Lung (tissue), 12 donors: ENCODE results near the gene PSD2. TPM values are rescaled to one million over a fixed set of nuclear protein-coding genes. Genes with fewer than 3 reads are reported as not detected.

Source experiments
- ATAC-seq: fragments of 200-7000 bp; cut with Tn5 transposase; one replicate; pipeline ENCODE4 v1.9.1; 2020; ENCODE audit warnings: moderate number of reproducible peaks; ENCODE audit not compliant: insufficient read depth, low FRiP score
- DNase-seq, 3 donors: peaks; one replicate each; pipeline ENCODE4 v3.0.0-alpha.2; 2013 to 2017
- H3K27ac ChIP-seq, 2 donors: one replicate each; pipeline ENCODE4 v1.5.1; 2013; ENCODE audit warnings: mild to moderate bottlenecking in 2 of 2, moderate library complexity in 2 of 2, control low read depth in 1 of 2, inconsistent platforms in 1 of 2, low read depth in 1 of 2, low read length in 1 of 2
- H3K27me3 ChIP-seq, 3 donors: one replicate each; pipeline ENCODE4 v1.5.1; 2013; ENCODE audit warnings: low read length in 2 of 3; ENCODE audit not compliant: control insufficient read depth in 3 of 3, insufficient read depth in 3 of 3
- H3K36me3 ChIP-seq, 4 donors: one replicate each; pipeline ENCODE4 v1.5.1; 2013; ENCODE audit warnings: low read length in 4 of 4, mild to moderate bottlenecking in 1 of 4, moderate library complexity in 1 of 4; ENCODE audit not compliant: control insufficient read depth in 4 of 4, insufficient read depth in 4 of 4
- H3K4me1 ChIP-seq, 5 donors: one replicate each; pipeline ENCODE4 v1.5.1; 2013; ENCODE audit warnings: low read length in 5 of 5, mild to moderate bottlenecking in 2 of 5, moderate library complexity in 1 of 5; ENCODE audit not compliant: control insufficient read depth in 5 of 5, insufficient read depth in 5 of 5
- H3K4me3 ChIP-seq: one replicate; pipeline ENCODE4 v1.5.1; 2013; ENCODE audit warnings: mild to moderate bottlenecking, control low read depth, moderate library complexity
- H3K9ac ChIP-seq, 2 donors: one replicate each; pipeline ENCODE4 v1.5.1; 2013; ENCODE audit warnings: low read length in 2 of 2, control low read depth in 1 of 2; ENCODE audit not compliant: insufficient read depth in 1 of 2
- H3K9me3 ChIP-seq, 4 donors: one replicate each; pipeline ENCODE4 v1.5.1; 2013; ENCODE audit warnings: low read length in 3 of 4, mild to moderate bottlenecking in 1 of 4, moderate library complexity in 1 of 4; ENCODE audit not compliant: control insufficient read depth in 4 of 4, insufficient read depth in 3 of 4
- CTCF ChIP-seq: IDR thresholded peaks from 2 replicates; pipeline ENCODE4 v1.5.1; 2012; ENCODE audit warnings: mild to moderate bottlenecking; ENCODE audit errors: control extremely low read depth, extremely low read depth
- WGBS, 2 donors: extraction: QIAGEN DNeasy Blood & Tissue Kit; methylation state at CpG; one replicate each; pipeline ENCODE4 v1.1.7; 2013; 5-methylcytosine and 5-hydroxymethylcytosine counted together
- polyA plus RNA-seq, 2 donors: library from polyadenylated mRNA; stranded (reverse); fragments of 200-250 nt; gene quantifications; one replicate each; pipeline ENCODE4 v1.2.1, GENCODE V29; 2013
- total RNA-seq, 2 donors: library from RNA; depleted of rRNA in 1 of 2; stranded (reverse); fragments of >200 nt in 1 of 2; gene quantifications; one replicate each; pipeline ENCODE4 v1.2.1, GENCODE V29; 2014 to 2021
- donor health status: control.
- donor health status: control.
- donor health status: Bipolar disorder and iron deficiency.
- donor health status: healthy.
- donor health status: DM: yes; HTN: yes; CAD: no.

Gene PSD2
- total and polyA plus RNA-seq, 4 donors: 0.01 to 0.20 (median 0.05) TPM

GRCh38 chr5:139852696-139853095, 57.1 kb downstream of the PSD2 start:
- ATAC-seq (no peak), DNase-seq (no peak)
- TF ChIP-seq CTCF: no peak
- H3K9me3 ChIP-seq: peaks cover 0 to 3% (median 0%) of the 10 kb centered on the region in 4 donors
- 95 to 97% methylated on average over 8 of the region's 8 CpGs for WGBS, 2 donors
- no peaks in the 10 kb centered on the region for H3K27me3 ChIP-seq
- no peak overlapping the region for H3K9ac ChIP-seq
- peaks cover 0 to 26% (median 5%) of the 10 kb centered on the region in 4 donors for H3K36me3 ChIP-seq
- peaks cover 0 to 7% (median 0%) of the 10 kb centered on the region in 5 donors for H3K4me1 ChIP-seq
- H3K27ac ChIP-seq: no peak overlapping the region
- no peak overlapping the region for H3K4me3 ChIP-seq

- no peak overlapping the region for H3K4me3 ChIP-seq
- H3K27me3 ChIP-seq: no peaks in the 10 kb centered on the region
- peaks cover 0 to 3% (median 0%) of the 10 kb centered on the region in 4 donors for H3K9me3 ChIP-seq
- H3K9ac ChIP-seq: no peak overlapping the region
- 96 to 98% methylated on average over 7 of the region's 7 CpGs for WGBS, 2 donors
- no peak overlapping the region for H3K27ac ChIP-seq
- ATAC-seq (no peak), DNase-seq (no peak)
- H3K4me1 ChIP-seq: peaks cover 0 to 2% (median 0%) of the 10 kb centered on the region in 5 donors
- H3K36me3 ChIP-seq: peaks cover 0 to 26% (median 5%) of the 10 kb centered on the region in 4 donors
- no peak for TF ChIP-seq CTCF
Measured at GRCh38 chr5:139854029-139854605, 58.5 kb downstream of the PSD2 start.

GRCh38 chr5:139854953-139855352, 59.3 kb downstream of the PSD2 start:
- peaks cover 0 to 25% (median 5%) of the 10 kb centered on the region in 4 donors for H3K36me3 ChIP-seq
- no peak overlapping the region for H3K27ac ChIP-seq
- H3K4me1 ChIP-seq: peaks cover 0 to 2% (median 0%) of the 10 kb centered on the region in 5 donors
- ATAC-seq (no peak), DNase-seq (no peak)
- H3K27me3 ChIP-seq: no peaks in the 10 kb centered on the region
- WGBS, 2 donors: 91 to 96% methylated on average over 5 of the region's 5 CpGs
- H3K9me3 ChIP-seq: peaks cover 0 to 3% (median 0%) of the 10 kb centered on the region in 4 donors
- no peak overlapping the region for H3K4me3 ChIP-seq
- TF ChIP-seq CTCF: no peak
- no peak overlapping the region for H3K9ac ChIP-seq
